IPS-11a (cell line): Measurements from ENCODE around the gene SHISA8.
"Not testable (repeated sequence)": the region's sequence is repeated elsewhere in the genome, so short reads cannot be mapped to it uniquely, and the experiment has no call there.

ENCODE experiments used
- H3K4me3 ChIP-seq: one replicate; pipeline ENCODE4 v1.5.1; 2013; ENCODE audit warnings: low read depth, low read length, control low read depth

Gene SHISA8

DNA sequence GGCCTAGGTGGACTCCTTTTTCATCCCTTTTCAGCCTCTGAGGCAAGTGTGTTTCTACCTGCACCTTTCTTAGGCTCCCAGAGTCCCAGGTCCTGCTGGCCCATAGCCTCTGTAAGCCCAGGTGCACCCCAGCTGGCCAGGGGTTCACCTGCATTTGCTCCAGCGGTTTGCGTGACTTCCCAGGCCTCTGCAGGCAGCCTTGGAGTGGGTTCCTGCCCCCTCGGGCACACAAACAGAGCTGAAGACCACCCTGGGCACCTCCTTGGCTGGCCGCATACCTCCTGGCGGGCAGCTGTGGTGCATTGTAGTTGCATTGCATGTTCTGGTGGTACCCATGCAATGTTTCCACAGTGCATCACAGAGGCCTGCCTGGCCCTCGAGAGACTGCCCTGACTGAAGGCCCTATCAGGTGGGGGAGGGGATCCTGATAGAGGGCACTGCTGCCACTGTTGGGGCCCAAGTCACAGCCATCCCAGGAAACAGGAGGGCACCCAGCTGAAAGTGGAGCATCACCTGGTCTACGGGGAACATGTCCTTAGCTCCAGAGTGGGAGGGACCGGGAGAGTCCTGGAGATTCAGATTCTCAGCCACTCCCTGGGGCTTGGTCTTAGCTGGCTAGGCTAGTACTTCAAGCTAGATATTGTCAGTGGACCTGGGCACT, 14.1 kb downstream of the SHISA8 start:
- no peak overlapping the region for H3K4me3 ChIP-seq

DNA sequence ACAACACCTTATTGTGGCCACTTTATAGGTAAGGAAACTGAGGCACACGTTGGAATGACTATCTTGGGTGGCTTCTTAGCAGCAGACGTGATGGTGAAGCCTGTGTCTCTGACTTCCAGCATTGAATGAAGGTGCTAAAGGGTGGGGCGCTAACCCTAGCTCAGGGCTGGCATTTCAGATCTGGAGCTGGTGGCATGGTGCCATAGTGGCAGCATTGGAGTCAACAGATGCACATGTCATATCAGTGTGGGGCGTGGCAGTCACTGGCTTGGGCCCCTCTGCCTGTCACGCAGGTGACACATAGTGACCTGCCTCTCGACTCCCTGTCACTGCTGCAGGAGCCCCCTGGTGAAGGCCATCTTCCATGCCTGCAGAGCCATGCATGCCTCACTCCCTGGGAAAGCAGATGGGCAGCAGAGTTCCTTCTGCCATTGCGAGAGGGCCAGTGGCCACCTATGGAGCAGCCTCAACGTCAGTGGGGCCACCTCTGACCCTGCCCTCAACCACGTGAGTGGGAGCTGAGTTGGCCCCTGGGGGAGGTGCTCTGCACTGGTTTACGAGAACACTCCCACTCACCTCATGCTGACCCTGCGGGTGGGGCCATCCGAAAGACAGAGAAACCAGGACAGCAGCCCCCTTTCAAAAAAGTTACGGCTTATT, 14.8 kb downstream of the SHISA8 start:
- H3K4me3 ChIP-seq = no peak overlapping the region

DNA sequence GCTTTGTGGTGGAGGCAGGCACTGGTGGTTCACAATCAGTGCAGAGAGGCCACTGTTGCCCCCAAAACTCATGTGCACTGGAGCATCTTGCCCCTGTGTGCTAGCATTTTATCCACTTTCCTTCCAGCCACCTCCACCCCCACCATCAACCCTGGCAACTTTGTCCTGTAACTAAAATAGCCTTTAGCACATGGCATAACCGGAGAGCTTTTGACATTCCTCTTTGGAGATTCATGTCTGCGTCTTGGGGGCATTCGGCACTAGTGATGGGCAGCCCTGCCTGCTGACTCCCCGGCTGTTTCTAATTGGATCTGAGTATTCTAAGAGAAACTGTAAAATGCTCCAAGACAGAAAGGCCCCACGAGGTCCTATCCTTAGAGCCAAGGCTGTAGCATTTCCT, 15.8 kb downstream of the SHISA8 start:
- H3K4me3 ChIP-seq = no peak overlapping the region

DNA sequence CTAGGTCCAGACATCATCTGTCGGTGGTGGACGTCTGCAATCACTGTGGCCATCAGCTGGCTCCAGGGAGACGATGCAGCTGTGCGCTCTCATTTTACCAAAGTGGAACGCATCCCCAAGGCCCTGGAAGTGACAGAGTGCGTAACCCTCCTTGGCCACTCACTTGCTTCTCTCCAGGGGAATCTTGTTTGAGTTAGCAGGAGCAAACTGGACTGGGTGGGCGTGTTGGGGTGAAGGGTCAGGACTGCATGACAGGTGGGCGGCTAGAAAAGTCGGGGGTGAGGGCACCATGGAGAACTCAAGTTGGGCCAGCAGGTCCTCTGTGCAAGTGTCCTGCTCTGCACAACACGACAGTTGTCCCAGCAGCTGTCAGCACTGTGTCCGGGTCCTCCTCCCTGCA, 16.2 kb downstream of the SHISA8 start:
- H3K4me3 ChIP-seq = no peak overlapping the region

DNA sequence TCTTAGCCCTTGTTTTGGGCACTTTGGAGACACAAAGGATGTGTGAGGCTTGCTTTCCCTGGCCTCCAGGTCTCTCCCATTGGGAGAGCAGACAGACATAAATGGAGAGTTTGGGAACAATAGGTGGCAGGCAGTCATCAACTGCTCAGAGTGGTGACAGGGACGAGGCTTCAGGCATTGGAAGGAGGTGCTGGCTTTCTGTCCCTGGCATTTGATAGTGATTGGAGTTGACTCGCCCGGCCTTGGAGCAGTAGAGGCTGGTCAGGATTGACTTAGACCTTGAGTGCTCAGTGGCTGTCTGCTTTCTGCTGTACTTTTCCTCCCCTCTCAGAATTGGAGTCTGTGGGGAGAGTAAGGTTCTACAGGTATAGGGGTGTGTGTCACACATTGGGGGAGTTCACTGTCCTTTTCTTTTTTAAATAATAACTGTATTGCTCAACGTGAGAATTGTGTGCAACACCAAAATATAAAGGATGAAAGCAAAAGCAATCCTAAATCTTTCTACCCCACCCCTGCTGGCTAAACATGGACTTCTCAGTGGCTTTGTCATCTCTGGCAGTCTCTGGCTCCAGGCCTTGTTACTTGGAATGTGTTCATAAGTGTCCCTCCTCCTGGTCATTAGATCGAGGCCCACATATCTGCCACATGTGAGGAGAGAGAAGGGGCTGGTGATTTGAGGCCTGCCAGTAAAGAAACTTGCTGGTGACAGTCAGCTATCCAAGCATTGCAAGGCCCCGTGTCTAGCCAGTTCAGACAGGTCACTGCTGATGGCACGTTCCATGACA, 21.1 kb downstream of the SHISA8 start:
- H3K4me3 ChIP-seq = no peak overlapping the region

DNA sequence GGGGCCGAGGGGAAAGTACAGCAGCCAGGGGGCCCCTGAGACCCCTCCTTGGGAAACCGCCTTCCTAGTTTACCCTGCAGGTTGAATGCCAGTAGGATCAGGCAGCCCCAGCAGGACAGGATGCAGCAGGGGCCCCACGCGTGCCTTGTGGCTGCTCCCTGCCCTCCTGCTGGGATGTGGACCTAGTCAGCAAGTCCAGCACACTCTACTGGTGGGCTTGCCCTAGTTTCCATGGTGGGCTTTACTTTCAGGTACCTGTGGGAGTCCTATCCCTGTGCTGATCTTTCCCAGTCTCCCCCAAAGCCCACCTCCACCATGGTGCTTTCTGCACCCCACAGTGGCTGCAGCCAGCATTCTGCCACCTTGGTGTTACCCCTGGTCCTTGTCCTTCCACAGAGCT, 22.2 kb downstream of the SHISA8 start:
- no peak overlapping the region for H3K4me3 ChIP-seq

DNA sequence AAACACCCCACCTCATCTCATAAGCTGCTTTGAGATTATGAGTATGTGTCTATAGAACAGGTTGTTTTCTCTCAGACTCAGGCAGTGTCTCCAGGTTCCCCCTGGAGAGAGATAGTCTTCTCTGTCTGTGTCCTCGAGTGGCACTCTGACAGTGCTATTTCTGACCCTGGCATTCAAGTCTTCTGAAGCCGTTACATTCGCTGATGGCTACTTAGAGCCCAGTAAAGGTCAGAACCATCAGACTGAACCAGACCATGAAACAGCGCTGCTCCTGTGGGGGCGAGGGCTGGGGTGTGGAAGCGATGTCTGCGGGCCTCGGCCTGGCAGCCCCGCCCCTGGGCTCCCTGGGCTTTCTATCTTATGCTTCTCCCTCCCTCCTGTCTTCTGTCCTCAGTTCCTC, 23.5 kb downstream of the SHISA8 start:
- H3K4me3 ChIP-seq = no peak overlapping the region

DNA sequence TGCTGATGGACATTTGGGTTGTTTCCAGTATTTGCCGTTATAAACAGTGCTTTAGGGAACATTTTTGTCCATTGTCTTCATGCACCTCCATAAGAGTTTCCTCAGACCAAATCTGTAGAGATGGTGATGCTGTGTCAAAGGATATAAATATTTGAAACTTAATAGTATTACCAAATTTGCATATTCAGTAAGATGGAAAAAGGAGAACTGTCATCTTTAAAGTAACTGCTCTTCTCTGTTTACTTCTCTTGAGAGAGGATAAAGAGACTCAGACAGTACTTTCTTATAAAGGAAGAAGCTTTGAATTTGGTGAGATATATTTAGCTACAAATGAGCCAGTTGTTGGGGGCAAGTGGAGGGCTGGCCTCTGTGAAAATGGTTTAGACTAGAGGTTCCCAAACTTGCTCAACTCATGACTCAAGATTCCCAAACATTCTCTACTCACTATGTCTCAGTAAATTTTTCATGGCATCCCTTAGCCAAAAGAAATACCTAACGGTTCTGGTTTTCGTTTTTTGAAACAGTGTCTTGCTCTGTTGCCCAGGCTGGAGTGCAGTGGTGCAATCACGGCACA, 26.2 kb downstream of the SHISA8 start:
- no peak overlapping the region for H3K4me3 ChIP-seq

DNA sequence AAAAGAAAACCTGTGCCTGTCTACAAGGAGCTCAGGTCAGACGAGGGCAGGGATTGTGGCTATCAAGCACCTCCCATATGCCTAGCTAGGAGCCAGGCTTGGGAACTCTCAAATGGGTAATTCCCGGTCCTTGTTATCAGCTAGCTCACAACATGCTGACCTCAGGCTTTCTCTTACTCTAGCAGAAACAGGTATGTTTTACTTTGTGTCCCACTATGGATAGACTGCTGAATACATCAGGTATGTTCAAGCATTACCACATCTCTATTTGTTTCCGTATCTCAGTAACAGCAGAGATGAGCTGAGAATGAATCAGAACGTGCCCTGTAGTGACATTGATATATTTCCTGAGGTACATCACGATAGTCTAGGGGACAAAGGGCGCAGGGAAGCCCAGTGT, 29.4 kb downstream of the SHISA8 start:
- H3K4me3 ChIP-seq = no peak overlapping the region

DNA sequence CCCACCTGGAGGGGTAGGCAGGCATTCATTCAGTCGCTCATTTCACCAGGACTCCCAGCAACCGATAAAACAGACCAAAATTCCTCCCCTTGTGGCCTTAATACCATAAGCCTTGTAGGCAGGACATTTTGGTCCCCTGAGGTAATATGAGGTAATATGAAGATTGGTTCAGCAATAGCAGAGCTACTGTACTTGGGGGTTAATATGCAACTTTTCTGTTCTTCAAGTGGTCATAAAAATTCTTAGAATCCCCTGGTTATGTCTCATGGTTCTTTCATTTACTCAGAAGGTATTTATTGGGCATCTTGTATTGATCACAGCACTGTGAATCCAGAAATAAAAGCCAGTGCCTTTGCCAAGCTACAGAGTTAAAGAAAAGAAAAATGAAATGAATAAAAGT, 29.8 kb downstream of the SHISA8 start:
- H3K4me3 ChIP-seq = no peak overlapping the region

DNA sequence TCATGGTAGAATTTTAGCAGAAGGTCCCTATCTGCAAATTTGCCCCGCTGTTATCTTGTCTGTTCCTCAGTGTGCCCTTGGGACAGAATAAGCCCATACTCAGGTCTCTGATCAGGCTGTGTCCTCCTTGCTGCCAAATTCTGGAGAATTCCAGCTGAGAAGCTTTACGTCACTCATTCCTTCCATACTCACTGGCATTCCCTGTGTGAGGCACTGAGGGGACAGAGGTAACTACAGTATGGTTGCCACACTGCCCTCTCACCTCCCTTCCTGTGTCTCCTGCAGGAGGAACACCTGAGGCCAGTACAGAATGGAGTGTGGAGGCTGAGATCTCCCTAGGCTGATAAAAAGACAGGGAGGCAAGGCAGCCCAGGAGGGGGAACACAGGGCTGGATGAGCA, 31.5 kb downstream of the SHISA8 start:
- no peak overlapping the region for H3K4me3 ChIP-seq

DNA sequence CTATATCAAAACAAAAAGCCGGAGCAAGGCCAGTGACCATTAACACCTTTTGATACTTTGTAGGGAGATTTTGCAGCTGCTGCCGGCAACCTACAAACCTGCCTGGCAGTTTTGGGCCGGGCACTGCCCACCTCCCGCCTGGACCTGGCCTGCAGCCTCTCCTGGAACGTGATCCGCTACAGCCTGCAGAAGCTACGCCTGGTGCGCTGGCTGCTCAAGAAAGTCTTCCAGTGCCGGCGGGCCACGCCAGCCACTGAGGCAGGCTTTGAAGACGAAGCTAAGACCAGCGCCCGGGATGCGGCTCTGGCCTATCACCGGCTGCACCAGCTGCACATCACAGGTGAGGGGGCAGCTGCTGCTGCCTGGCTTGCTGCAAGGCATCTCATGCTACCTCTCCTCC, 34.2 kb downstream of the SHISA8 start:
- no peak overlapping the region for H3K4me3 ChIP-seq

DNA sequence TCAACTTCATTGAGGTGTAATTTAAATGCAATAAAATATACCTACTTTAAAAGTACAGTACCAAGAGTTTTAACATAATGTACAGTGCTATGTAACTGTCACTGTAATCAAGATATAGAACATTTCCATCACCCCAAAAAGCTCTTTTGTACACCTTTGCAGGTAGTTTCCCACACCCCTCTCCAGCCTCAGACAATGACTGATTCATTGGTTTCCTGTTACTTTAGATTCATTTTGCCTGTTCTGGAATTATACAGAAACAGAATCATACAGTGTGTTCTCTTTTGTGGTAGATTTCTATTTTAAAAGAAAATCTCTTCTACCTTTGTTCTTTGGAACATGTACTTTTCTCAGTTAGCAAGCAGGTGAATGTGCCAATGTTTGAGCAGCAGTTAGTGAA, 38.2 kb downstream of the SHISA8 start:
- H3K4me3 ChIP-seq = no peak overlapping the region

DNA sequence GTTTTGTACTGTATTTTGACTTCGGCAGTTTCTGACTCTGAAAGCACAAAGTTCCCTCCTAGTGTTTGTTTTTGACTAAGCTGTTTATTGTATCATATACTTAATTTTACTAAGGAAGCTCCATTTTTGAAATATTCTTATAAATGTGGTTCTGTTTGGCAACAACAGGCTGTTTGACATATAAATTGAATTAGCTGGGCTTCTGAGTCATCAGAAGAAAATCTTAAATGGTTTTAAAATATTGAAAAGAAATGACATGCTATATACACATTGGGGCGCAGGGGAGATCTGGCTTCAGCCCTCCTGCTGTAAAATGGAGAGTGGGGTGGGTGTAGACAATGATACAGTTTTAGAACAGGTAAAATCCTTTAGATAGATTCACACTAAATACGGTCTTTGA, 38.6 kb downstream of the SHISA8 start:
- no peak overlapping the region for H3K4me3 ChIP-seq

DNA sequence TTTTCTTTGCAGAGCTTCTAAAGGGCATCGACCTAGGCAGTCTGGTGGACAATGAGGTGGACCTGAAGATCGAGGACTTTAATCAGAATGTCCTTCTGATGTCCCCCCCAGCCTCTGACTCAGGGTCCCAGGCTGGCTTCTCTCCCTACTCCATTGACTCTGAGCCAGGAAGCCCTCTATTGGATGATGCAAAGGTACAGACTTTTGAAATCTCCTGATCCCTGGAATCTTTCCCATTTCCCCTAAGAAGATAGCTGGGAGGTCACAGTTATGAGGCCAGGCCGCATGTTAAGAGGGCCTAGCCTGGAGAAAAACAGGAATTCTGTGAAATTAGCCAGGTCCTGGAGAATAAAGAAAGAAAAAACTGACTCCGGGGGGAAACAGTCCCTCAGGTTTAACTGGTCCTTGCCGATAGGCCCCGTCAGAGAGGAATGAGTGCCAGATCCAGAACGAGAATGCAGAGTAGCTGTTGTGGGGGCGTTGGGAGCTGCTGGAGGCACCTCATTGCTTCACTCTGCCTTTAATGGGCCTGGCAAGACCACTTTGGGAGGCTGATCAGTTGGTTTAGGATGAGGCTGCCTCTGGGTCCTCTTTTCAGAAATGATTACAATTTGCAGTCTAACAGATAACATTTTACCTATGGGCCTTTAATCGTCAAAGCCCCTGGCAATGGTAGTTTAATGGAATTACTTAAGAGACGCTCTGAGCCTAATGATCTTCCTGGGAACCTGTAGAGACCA, 39.2 kb downstream of the SHISA8 start:
- H3K4me3 ChIP-seq = no peak overlapping the region

DNA sequence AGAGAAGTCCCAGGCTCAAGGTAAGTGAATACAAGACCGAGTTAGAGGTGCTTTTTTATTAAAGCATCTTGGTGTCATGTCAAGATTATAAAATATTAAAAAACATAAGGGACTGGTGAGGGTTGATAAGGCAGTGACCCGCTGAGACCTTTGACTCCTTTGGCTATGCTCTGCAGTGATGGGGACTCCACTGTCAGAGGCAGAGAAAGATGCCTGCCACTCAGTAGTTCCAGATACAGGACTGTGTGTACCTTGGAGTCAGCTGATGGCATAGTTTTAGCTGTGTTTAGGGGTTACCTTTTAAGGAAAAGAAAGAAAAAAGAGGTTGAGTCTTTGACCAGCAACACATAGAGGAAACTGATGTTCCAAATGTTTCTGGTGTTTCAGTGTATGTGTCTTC, 40.8 kb downstream of the SHISA8 start:
- H3K4me3 ChIP-seq = no peak overlapping the region

DNA sequence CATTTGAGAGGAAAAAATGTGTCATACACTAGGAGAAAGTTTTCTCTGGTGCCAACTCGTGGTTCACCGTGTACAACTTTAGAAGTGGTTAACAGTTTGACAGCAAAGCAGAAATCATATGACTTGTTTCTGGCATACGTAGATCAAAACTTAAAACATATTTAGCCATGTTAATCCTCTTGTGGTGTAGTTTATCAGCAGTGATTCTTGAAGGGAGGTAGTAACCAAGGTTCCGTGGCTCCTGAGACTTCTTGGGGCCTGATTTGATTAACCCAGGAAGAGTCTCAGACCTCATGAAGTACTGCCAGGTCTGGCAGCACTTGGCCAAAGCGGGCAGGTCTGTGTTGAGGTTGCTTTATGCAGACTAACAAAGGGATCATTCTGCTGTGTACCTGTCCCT, 41.5 kb downstream of the SHISA8 start:
- no peak overlapping the region for H3K4me3 ChIP-seq

DNA sequence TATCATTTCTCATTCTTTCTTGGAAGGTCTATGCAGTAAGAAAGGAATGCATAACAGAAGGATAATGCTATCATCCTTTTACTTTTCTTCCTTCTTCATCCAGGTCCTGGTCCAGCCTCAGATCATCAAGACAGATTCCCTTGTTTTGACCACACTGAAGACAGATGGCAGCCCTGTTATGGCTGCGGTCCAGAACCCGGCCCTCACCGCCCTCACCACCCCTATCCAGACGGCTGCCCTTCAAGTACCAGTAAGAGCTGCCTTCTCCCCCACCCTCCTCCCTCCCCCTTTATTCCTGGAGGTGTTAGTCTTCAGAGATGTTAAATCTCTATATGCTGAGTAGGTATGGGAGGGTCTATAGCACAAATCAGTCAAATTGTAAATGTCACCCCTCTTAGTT, 44.1 kb downstream of the SHISA8 start:
- no peak overlapping the region for H3K4me3 ChIP-seq

DNA sequence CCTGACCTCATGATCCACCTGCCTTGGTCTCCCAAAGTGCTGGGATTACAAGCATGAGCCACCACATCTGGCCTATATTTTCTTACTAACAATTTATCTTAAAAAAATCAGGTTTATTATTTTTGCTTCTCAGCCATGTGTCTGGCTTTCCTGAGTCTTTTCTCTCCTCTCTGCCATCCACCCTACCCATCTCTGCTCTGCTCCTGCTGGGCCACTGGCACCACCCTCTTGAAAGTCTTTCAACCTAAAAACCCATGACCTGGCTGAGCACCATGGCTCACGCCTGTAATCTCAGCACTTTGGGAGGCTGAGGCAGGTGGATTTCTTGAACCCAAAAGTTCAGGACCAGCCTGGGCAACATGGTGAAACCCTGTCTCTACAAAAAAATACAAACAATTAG, 44.8 kb downstream of the SHISA8 start:
- not testable (repeated sequence) for H3K4me3 ChIP-seq

DNA sequence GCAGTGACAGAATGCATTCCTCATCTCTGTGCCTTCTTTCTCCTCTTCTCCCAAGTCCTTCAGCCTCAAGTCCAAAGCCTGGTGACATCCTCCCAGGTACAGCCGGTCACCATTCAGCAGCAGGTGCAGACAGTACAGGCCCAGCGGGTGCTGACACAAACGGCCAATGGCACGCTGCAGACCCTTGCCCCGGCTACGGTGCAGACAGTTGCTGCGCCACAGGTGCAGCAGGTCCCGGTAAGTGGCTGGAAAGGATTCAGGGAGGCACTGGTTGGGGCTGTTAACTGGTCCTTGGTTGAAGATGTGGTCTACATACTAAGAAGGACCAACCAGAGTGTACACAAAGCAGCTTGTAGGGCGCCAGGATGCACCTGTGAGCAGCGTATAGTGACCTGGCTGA, 46.3 kb downstream of the SHISA8 start:
- H3K4me3 ChIP-seq = no peak overlapping the region

DNA sequence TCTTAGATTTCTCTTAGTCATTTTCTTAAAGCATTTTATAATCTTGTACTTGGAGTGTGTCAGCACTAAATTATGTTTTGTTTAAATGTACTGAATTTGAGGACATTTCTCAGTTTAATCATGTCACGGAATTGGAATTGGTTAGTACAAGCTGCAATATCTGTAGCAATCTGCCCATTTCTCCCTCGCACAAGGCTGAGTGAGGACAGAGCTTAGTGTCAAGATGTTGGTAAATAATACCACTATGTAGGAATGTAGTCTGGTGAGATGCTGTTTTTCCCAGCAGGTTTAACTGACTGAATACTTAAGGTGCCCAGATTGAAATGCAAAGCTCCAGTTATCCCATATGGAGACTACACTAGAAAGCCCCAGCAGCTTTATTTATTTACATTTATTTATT, 51.4 kb downstream of the SHISA8 start:
- H3K4me3 ChIP-seq = no peak overlapping the region
